ENCODE measurements around the gene CDS2. TPM values are rescaled to one million over a fixed set of nuclear protein-coding genes. Genes with fewer than 3 reads are reported as not detected.

CDS2 gene
- total RNA-seq, 1 experiment from 2014 or later = 49.1 TPM

- H3K36me3 Mint-ChIP-seq = no peaks in the 10 kb centered on the region
- H3K27ac Mint-ChIP-seq = no peak overlapping the region
- ATAC-seq (no peak), DNase-seq (ENCODE audit: low spot score) (no peak)
- peaks cover 65% of the 10 kb centered on the region for H3K4me1 Mint-ChIP-seq
- H3K27me3 Mint-ChIP-seq (ENCODE audit: low read depth) = no peaks in the 10 kb centered on the region
- no peaks in the 10 kb centered on the region for H3K9me3 Mint-ChIP-seq
- POLR2A ChIA-PET = interaction anchor here (1.7 kb wide), 1 partner anchor 45 kb away, joined by 7 read pairs; the partner anchor contains the start of gene CDS2
- CTCF ChIA-PET = interaction anchor here (2.1 to 4.9 kb wide), 2 partner anchors 20 to 45 kb away, joined by 9 to 48 read pairs; partner anchors contain the start of gene CDS2
- no peak for TF ChIP-seq ETV6 (CRISPR knock-in tag; IDR thresholded peaks at IDR 0.05)
- TF ChIP-seq NFE2L1 (CRISPR knock-in tag; IDR thresholded peaks at IDR 0.05) = no peak
- TF ChIP-seq TEAD1 (CRISPR knock-in tag; IDR thresholded peaks at IDR 0.05) = no peak
- no peak for TF ChIP-seq FOXJ3 (CRISPR knock-in tag; IDR thresholded peaks at IDR 0.05; ENCODE audit: borderline replicate concordance)
- no peak for TF ChIP-seq RORB (CRISPR knock-in tag; IDR thresholded peaks at IDR 0.05)
- no peak for TF ChIP-seq GABPB1 (CRISPR knock-in tag; IDR thresholded peaks at IDR 0.05)
- no peak for TF ChIP-seq ZBTB21 (CRISPR knock-in tag; IDR thresholded peaks at IDR 0.05; ENCODE audit: borderline replicate concordance)
- TF ChIP-seq CREM (CRISPR knock-in tag; IDR thresholded peaks at IDR 0.05) = no peak
- TF ChIP-seq RELA (CRISPR knock-in tag; IDR thresholded peaks at IDR 0.05; ENCODE audit: borderline replicate concordance) = no peak
- TF ChIP-seq NFYB (CRISPR knock-in tag; conservative IDR thresholded peaks at IDR 0.05; ENCODE audit: low read depth) = no peak
- TF ChIP-seq FOXK1 (CRISPR knock-in tag; IDR thresholded peaks at IDR 0.05) = no peak
- TF ChIP-seq ZNF317 (CRISPR knock-in tag; IDR thresholded peaks at IDR 0.05; ENCODE audit: borderline replicate concordance, low read depth) = no peak
- no peak for TF ChIP-seq AFF4 (CRISPR knock-in tag; IDR thresholded peaks at IDR 0.05; ENCODE audit: borderline replicate concordance)
- no peak for TF ChIP-seq ZNF281 (CRISPR knock-in tag; IDR thresholded peaks at IDR 0.05)
- TF ChIP-seq SMAD3 (CRISPR knock-in tag; IDR thresholded peaks at IDR 0.05; ENCODE audit: borderline replicate concordance) = no peak
- TF ChIP-seq ZNF232 (CRISPR knock-in tag; IDR thresholded peaks at IDR 0.05) = no peak
- TF ChIP-seq E2F5 (CRISPR knock-in tag; IDR thresholded peaks at IDR 0.05) = no peak
- H3K4me3 Mint-ChIP-seq = no peak overlapping the region
These were observed 45.0 kb downstream of the CDS2 start for GRCh38 chr20:5171790-5172164.

GRCh38 chr20:5172167-5172601 lies 45.4 kb downstream of the CDS2 start:
- H3K9me3 Mint-ChIP-seq = no peaks in the 10 kb centered on the region
- no peak for ATAC-seq
- H3K27me3 Mint-ChIP-seq (ENCODE audit: low read depth) = no peaks in the 10 kb centered on the region
- ChIA-PET POLR2A (no interaction called here), CTCF (interaction anchor here (2.1 to 4.9 kb wide), 2 partner anchors 20 to 45 kb away, joined by 9 to 48 read pairs; partner anchors contain the start of gene CDS2)
- H3K27ac Mint-ChIP-seq = no peak overlapping the region
- no peak for DNase-seq (ENCODE audit: low spot score)
- H3K4me1 Mint-ChIP-seq = peaks cover 65% of the 10 kb centered on the region
- H3K36me3 Mint-ChIP-seq = 0 out of 2 replicates have a peak, but pooled peaks cover 2% of the 10 kb centered on the region
- no peak overlapping the region for H3K4me3 Mint-ChIP-seq
- TF ChIP-seq CREM (CRISPR knock-in tag; IDR thresholded peaks at IDR 0.05) (no peak), ATF3 (CRISPR knock-in tag; conservative IDR thresholded peaks at IDR 0.05) (no peak), NFATC4 (CRISPR knock-in tag; IDR thresholded peaks at IDR 0.05) (no peak), ATF2 (CRISPR knock-in tag; IDR thresholded peaks at IDR 0.05; ENCODE audit: borderline replicate concordance, low read depth) (no peak), MLX (CRISPR knock-in tag; IDR thresholded peaks at IDR 0.05) (no peak), NR3C1 (CRISPR knock-in tag; conservative IDR thresholded peaks at IDR 0.05; ENCODE audit: low read depth) (no peak), ZNF121 (CRISPR knock-in tag; IDR thresholded peaks at IDR 0.05) (no peak), CDX4 (CRISPR knock-in tag; IDR thresholded peaks at IDR 0.05; ENCODE audit: borderline replicate concordance) (no peak), TEAD4 (CRISPR knock-in tag; IDR thresholded peaks at IDR 0.05) (no peak), ZNF317 (CRISPR knock-in tag; IDR thresholded peaks at IDR 0.05; ENCODE audit: borderline replicate concordance, low read depth) (no peak), ZNF671 (CRISPR knock-in tag; IDR thresholded peaks at IDR 0.05) (no peak)
